A673 (cell line): Measurements from ENCODE around the gene SHISAL2A. TPM values are rescaled to one million over a fixed set of nuclear protein-coding genes. Genes with fewer than 3 reads are reported as not detected.

ENCODE experiments used
- BruUV-seq: library from RNA; stranded (reverse); fragments of 400-500 nt; replicated peaks from 2 replicates; lab custom pipeline; 2021; lab: Mats Ljungman, UMichigan
- CTCF ChIA-PET: fragments of 300-600 bp; sonication (Branson Sonifier 250); formaldehyde crosslinking; loops from one replicate; lab custom pipeline; 2022; ENCODE audit warnings: antibody characterized with exemption; lab: Charles Lee
- POLR2A ChIA-PET: fragments of 300-600 bp; sonication (Branson Sonifier 250); formaldehyde crosslinking; loops from one replicate; lab custom pipeline; 2022; ENCODE audit warnings: antibody characterized with exemption; ENCODE audit not compliant: low non-redundant PET; lab: Charles Lee
- DNase-seq: peaks from one replicate; pipeline ENCODE4 v3.0.0-alpha.2; 2015; ENCODE audit warnings: low spot score
- H3K27ac ChIP-seq: fragments of 200-600 bp; sonication (generic); 2 replicates; pipeline ENCODE4 v1.5.1; 2016; ENCODE audit warnings: mixed run types, low read depth, mild to moderate bottlenecking, mixed read lengths, antibody characterized with exemption, low read length; ENCODE audit not compliant: poor library complexity, severe bottlenecking
- H3K27me3 ChIP-seq: fragments of 200-600 bp; sonication (generic); replicated peaks from 2 replicates; pipeline ENCODE4 v1.6.1; 2017; ENCODE audit warnings: mixed run types, low read depth, mild to moderate bottlenecking, mixed read lengths, antibody characterized with exemption, low read length; ENCODE audit not compliant: insufficient read depth, poor library complexity
- H3K36me3 ChIP-seq: fragments of 200-600 bp; sonication (generic); 2 replicates; pipeline ENCODE4 v1.6.1; 2016; ENCODE audit warnings: mixed run types, mild to moderate bottlenecking, mixed read lengths, antibody characterized with exemption, low read length; ENCODE audit not compliant: insufficient read depth, poor library complexity, severe bottlenecking
- H3K4me1 ChIP-seq: fragments of 200-600 bp; sonication (generic); 2 replicates; pipeline ENCODE4 v1.6.1; 2017; ENCODE audit warnings: mixed run types, mild to moderate bottlenecking, mixed read lengths, antibody characterized with exemption, low read length; ENCODE audit not compliant: insufficient read depth, poor library complexity, severe bottlenecking
- H3K4me3 ChIP-seq: fragments of 200-600 bp; sonication (generic); 2 replicates; pipeline ENCODE4 v1.5.1; 2016; ENCODE audit warnings: low read depth, mixed run types, mild to moderate bottlenecking, mixed read lengths, low read length; ENCODE audit not compliant: poor library complexity, severe bottlenecking
- H3K9me3 ChIP-seq: fragments of 200-600 bp; sonication (generic); 2 replicates; pipeline ENCODE4 v1.6.1; 2016; ENCODE audit warnings: mixed run types, low read depth, mild to moderate bottlenecking, mixed read lengths, antibody characterized with exemption, low read length; ENCODE audit not compliant: poor library complexity, severe bottlenecking
- CTCF ChIP-seq: fragments of 300-800, 200-600 bp; sonication (generic); conservative IDR thresholded peaks from 2 replicates; pipeline ENCODE4 v1.5.1; 2017; ENCODE audit warnings: low read depth, mild to moderate bottlenecking, antibody characterized with exemption, low read length, moderate library complexity, mixed read lengths
- EZH2 ChIP-seq: fragments of 200-600 bp; sonication (generic); IDR thresholded peaks from 2 replicates; pipeline ENCODE4 v1.6.1; 2017; ENCODE audit warnings: borderline replicate concordance, low read depth, mild to moderate bottlenecking, mixed read lengths, antibody characterized with exemption, low read length; ENCODE audit not compliant: poor library complexity, severe bottlenecking
- intact Hi-C: fragments of 100-400 bp; cut with micrococcal nuclease; formaldehyde crosslinking; loops from one replicate; pipeline ENCODE4 v1.10.0; 2022; ENCODE audit not compliant: unreplicated experiment
- total RNA-seq: library from RNA; stranded (reverse); gene quantifications from 2 replicates; pipeline ENCODE4 v1.2.3, GENCODE V29; 2021

Gene SHISAL2A
- total RNA-seq, 1 experiment from 2014 or later: not detected

- BruUV-seq: no TSS peak
- Histone ChIP-seq H3K4me1 (peaks cover 12% of the 10 kb centered on the region), H3K27me3 (no peaks in the 10 kb centered on the region), H3K36me3 (no peaks in the 10 kb centered on the region), H3K9me3 (no peaks in the 10 kb centered on the region), H3K4me3 (no peak overlapping the region), H3K27ac (no peak overlapping the region)
- no peak for DNase-seq
- intact Hi-C loops: no loop called here
- no peak for TF ChIP-seq EZH2
- no peak for TF ChIP-seq CTCF
- POLR2A ChIA-PET: no interaction called here
- CTCF ChIA-PET: no interaction called here
These were observed 44.3 kb downstream of the SHISAL2A start for GRCh38 chr1:52677076-52677806.

- H3K27ac ChIP-seq: no peak overlapping the region
- no peaks in the 10 kb centered on the region for H3K27me3 ChIP-seq
- H3K36me3 ChIP-seq: no peaks in the 10 kb centered on the region
- H3K9me3 ChIP-seq: no peaks in the 10 kb centered on the region
- ChIA-PET POLR2A (no interaction called here), CTCF (no interaction called here)
- no TSS peak for BruUV-seq
- no peak for DNase-seq
- peaks cover 12% of the 10 kb centered on the region for H3K4me1 ChIP-seq
- TF ChIP-seq EZH2 (no peak), CTCF (no peak)
- no peak overlapping the region for H3K4me3 ChIP-seq
- intact Hi-C loops: no loop called here
These were observed 46.1 kb downstream of the SHISAL2A start for GRCh38 chr1:52679048-52679447.

- POLR2A ChIA-PET: no interaction called here
- no peak for DNase-seq
- CTCF ChIA-PET: no interaction called here
- no peaks in the 10 kb centered on the region for H3K27me3 ChIP-seq
- H3K4me3 ChIP-seq: no peak overlapping the region
- no peaks in the 10 kb centered on the region for H3K9me3 ChIP-seq
- H3K27ac ChIP-seq: no peak overlapping the region
- no peak for TF ChIP-seq CTCF
- TF ChIP-seq EZH2: no peak
- no peaks in the 10 kb centered on the region for H3K36me3 ChIP-seq
- intact Hi-C loops: no loop called here
- H3K4me1 ChIP-seq: peaks cover 9% of the 10 kb centered on the region
- BruUV-seq: no TSS peak
These were observed 46.5 kb downstream of the SHISAL2A start for GRCh38 chr1:52679498-52679897.
